Measurements from ENCODE around the gene IL16. TPM values are rescaled to one million over a fixed set of nuclear protein-coding genes. Genes with fewer than 3 reads are reported as not detected.

The IL16 gene
- total RNA-seq, 1 donor from 2014 or later, result 29.6 TPM

DNA sequence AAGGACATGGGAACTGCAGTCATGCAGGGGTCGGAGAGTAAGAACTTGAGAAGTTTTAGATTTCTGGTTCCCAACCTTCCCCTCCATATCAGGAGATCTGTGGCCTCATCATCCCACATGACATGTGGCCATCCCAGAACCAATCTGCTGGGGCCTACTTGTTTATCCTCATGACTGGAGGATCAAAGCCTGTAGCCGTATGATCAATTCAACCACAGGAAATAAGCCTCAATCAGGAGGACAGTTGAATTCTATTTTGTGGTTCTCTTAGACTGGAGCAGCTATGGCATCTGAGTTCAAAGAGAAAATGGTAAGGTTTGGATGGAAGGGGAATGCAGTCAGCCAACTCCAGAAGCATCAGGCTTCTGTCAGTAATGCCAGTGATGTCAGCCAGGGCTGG is 57.2 kb downstream of the IL16 start:
- H3K9me3 Mint-ChIP-seq (ENCODE audit: unreplicated experiment), result no peaks in the 10 kb centered on the region
- H3K4me1 Mint-ChIP-seq (ENCODE audit: unreplicated experiment), result peaks cover 9% of the 10 kb centered on the region
- no peak for DNase-seq (ENCODE audit: low spot score)
- H3K36me3 Mint-ChIP-seq (ENCODE audit: low read depth, unreplicated experiment), result peaks cover 8% of the 10 kb centered on the region
- H3K27me3 Mint-ChIP-seq (ENCODE audit: unreplicated experiment), result no peaks in the 10 kb centered on the region
- H3K27ac Mint-ChIP-seq (ENCODE audit: unreplicated experiment), result no peak overlapping the region
- TF ChIP-seq CTCF (IDR thresholded peaks at IDR 0.05; ENCODE audit: unreplicated experiment), result no peak
- H3K4me3 Mint-ChIP-seq (ENCODE audit: unreplicated experiment), result no peak overlapping the region

GRCh38 chr15:81254277-81254915 is 57.7 kb downstream of the IL16 start:
- Mint-ChIP-seq H3K27me3 (ENCODE audit: unreplicated experiment) (no peaks in the 10 kb centered on the region), H3K27ac (ENCODE audit: unreplicated experiment) (no peak overlapping the region), H3K4me1 (ENCODE audit: unreplicated experiment) (peaks cover 12% of the 10 kb centered on the region), H3K9me3 (ENCODE audit: unreplicated experiment) (no peaks in the 10 kb centered on the region), H3K4me3 (ENCODE audit: unreplicated experiment) (no peak overlapping the region), H3K36me3 (ENCODE audit: low read depth, unreplicated experiment) (peaks cover 8% of the 10 kb centered on the region)
- TF ChIP-seq CTCF (IDR thresholded peaks at IDR 0.05; ENCODE audit: unreplicated experiment), result no peak
- DNase-seq (ENCODE audit: low spot score), result no peak

DNA sequence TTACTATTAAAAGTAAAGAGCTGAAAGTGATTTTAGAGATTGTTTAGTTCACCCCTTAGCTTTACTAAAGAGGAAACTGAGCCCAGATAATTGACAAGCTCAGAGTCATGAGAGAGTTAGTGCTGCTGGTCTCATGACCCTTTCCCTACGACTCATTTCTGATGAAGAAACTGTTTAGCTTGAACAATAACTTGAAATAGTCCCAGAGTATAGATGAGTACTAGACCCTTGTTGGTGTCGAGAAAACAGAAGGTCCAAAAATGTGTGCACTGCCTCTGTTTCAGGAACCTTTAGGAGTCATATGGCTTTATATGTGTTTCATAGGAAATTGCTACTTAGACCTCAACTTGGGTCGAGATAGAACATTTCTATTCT is 58.2 kb downstream of the IL16 start:
- TF ChIP-seq CTCF (IDR thresholded peaks at IDR 0.05; ENCODE audit: unreplicated experiment), result no peak
- Mint-ChIP-seq H3K9me3 (ENCODE audit: unreplicated experiment) (no peaks in the 10 kb centered on the region), H3K4me3 (ENCODE audit: unreplicated experiment) (no peak overlapping the region), H3K27ac (ENCODE audit: unreplicated experiment) (no peak overlapping the region), H3K36me3 (ENCODE audit: low read depth, unreplicated experiment) (peaks cover 8% of the 10 kb centered on the region), H3K27me3 (ENCODE audit: unreplicated experiment) (no peaks in the 10 kb centered on the region), H3K4me1 (ENCODE audit: unreplicated experiment) (peaks cover 17% of the 10 kb centered on the region)
- DNase-seq (ENCODE audit: low spot score), result no peak

DNA sequence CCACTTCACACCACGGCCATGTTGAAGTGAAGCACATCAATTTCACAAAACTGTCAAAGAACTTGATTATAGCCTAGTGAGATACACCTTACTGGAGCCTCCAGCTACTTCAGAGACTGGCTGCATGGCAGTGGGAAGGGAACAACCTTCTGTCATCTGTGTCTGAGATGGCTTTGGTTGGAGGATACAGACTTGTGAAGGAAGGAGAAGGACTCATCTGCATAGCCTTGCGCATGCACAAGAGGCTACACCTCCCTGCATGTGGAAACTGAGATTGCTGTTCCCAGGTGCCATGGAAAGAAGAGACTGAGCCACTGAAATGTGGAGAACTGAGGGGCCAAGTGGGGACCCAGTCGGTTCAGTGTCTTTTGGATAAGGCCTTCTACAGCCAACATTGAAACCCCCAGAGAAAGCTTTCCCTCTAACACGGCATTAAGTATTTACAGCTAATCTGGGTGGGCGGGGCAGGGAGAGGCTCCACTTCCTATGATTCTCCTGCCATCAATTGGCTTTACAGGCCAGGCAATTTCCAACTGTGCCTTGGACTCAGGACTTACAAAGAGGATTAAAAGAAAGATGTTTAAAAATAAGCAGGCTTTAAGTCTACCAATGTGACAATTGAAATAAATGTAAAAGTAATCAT is 58.8 kb downstream of the IL16 start:
- H3K9me3 Mint-ChIP-seq (ENCODE audit: unreplicated experiment), result no peaks in the 10 kb centered on the region
- peaks cover 19% of the 10 kb centered on the region for H3K4me1 Mint-ChIP-seq (ENCODE audit: unreplicated experiment)
- peaks cover 5% of the 10 kb centered on the region for H3K36me3 Mint-ChIP-seq (ENCODE audit: low read depth, unreplicated experiment)

More for the DNA sequence above, 58.8 kb downstream of the IL16 start:
- H3K4me3 Mint-ChIP-seq (ENCODE audit: unreplicated experiment), result no peak overlapping the region
- DNase-seq (ENCODE audit: low spot score), result no peak
- H3K27me3 Mint-ChIP-seq (ENCODE audit: unreplicated experiment), result no peaks in the 10 kb centered on the region
- TF ChIP-seq CTCF (IDR thresholded peaks at IDR 0.05; ENCODE audit: unreplicated experiment), result no peak
- H3K27ac Mint-ChIP-seq (ENCODE audit: unreplicated experiment), result no peak overlapping the region

All from endothelial cell (in vitro differentiated cells).